Mesenchymal stem cell (in vitro differentiated cells and primary cell): ENCODE data around the gene ACSS1.

ENCODE experiments used
- DNase-seq: peaks from one replicate; pipeline ENCODE4 v3.0.0-alpha.2; 2013
- H2AFZ ChIP-seq: one replicate; pipeline ENCODE4 v1.6.1; 2013; ENCODE audit warnings: low read depth, mild to moderate bottlenecking, control low read depth, inconsistent platforms, low read length, moderate library complexity
- H2AK5ac ChIP-seq: 2 replicates; pipeline ENCODE4 v1.6.1; 2013; ENCODE audit warnings: low read length, moderate library complexity, mild to moderate bottlenecking, inconsistent platforms; ENCODE audit not compliant: severe bottlenecking
- H2BK120ac ChIP-seq: one replicate; pipeline ENCODE4 v1.6.1; 2013; ENCODE audit warnings: low read depth, mild to moderate bottlenecking, inconsistent platforms, low read length, moderate library complexity
- H2BK12ac ChIP-seq, 2 experiments: one replicate each; pipeline ENCODE4 v1.6.1; 2013; ENCODE audit warnings: inconsistent platforms in 2 of 2, low read length in 2 of 2, mild to moderate bottlenecking in 2 of 2, moderate library complexity in 2 of 2, control low read depth in 1 of 2
- H2BK15ac ChIP-seq: one replicate; pipeline ENCODE4 v1.6.1; 2013; ENCODE audit warnings: mild to moderate bottlenecking, low read depth, inconsistent platforms; ENCODE audit not compliant: poor library complexity, severe bottlenecking
- H2BK5ac ChIP-seq: 2 replicates; pipeline ENCODE4 v1.6.1; 2013; ENCODE audit warnings: low read depth, mild to moderate bottlenecking, low read length, control low read depth, inconsistent platforms; ENCODE audit not compliant: poor library complexity, severe bottlenecking
- H3K14ac ChIP-seq, 2 experiments: one replicate each; pipeline ENCODE4 v1.6.1; 2013; ENCODE audit warnings: inconsistent platforms in 2 of 2, low read length in 2 of 2, control low read depth in 1 of 2, mild to moderate bottlenecking in 1 of 2, moderate library complexity in 1 of 2
- H3K18ac ChIP-seq, 2 experiments: one replicate each; pipeline ENCODE4 v1.6.1; 2013; ENCODE audit warnings: inconsistent platforms in 2 of 2, low read length in 2 of 2, control low read depth in 1 of 2, low read depth in 1 of 2, mild to moderate bottlenecking in 1 of 2
- H3K23ac ChIP-seq, 2 experiments: one replicate each; pipeline ENCODE4 v1.6.1; 2013; ENCODE audit warnings: inconsistent platforms in 2 of 2, low read length in 2 of 2, mild to moderate bottlenecking in 2 of 2, moderate library complexity in 2 of 2, control low read depth in 1 of 2
- H3K27ac ChIP-seq: 2 replicates; pipeline ENCODE4 v1.5.1; 2013; ENCODE audit warnings: mild to moderate bottlenecking, moderate library complexity, low read length, control low read depth, inconsistent platforms; ENCODE audit not compliant: poor library complexity, severe bottlenecking
- H3K27me3 ChIP-seq, 2 experiments: 2 replicates each; pipeline versions ENCODE4 v1.6.1 to v1.7.0; 2013; ENCODE audit warnings: low read length in 2 of 2, mild to moderate bottlenecking in 2 of 2, moderate library complexity in 2 of 2, control low read depth in 1 of 2, inconsistent platforms in 1 of 2; ENCODE audit not compliant: control insufficient read depth in 1 of 2, insufficient read depth in 1 of 2
- H3K36me3 ChIP-seq, 2 experiments: 2 replicates each; pipeline versions ENCODE4 v1.6.1 to v1.7.0; 2013; ENCODE audit warnings: low read length in 2 of 2, control low read depth in 1 of 2, inconsistent platforms in 1 of 2, low read depth in 1 of 2, mild to moderate bottlenecking in 1 of 2; ENCODE audit not compliant: insufficient read depth in 2 of 2, control insufficient read depth in 1 of 2
- H3K4ac ChIP-seq, 2 experiments: one replicate each; pipeline ENCODE4 v1.6.1; 2013; ENCODE audit warnings: inconsistent platforms in 2 of 2, low read length in 2 of 2, mild to moderate bottlenecking in 2 of 2, moderate library complexity in 2 of 2, control low read depth in 1 of 2, low read depth in 1 of 2
- H3K4me1 ChIP-seq: 2 replicates; pipeline ENCODE4 v1.6.1; 2013; ENCODE audit warnings: low read depth, low read length, control low read depth; ENCODE audit not compliant: control insufficient read depth, insufficient read depth
- H3K4me2 ChIP-seq: 2 replicates; pipeline ENCODE4 v1.6.1; 2013; ENCODE audit warnings: low read length, mild to moderate bottlenecking, inconsistent platforms; ENCODE audit not compliant: poor library complexity, severe bottlenecking
- H3K4me3 ChIP-seq, 2 experiments: 2 replicates each; pipeline versions ENCODE4 v1.5.1 to v1.7.0; 2013; ENCODE audit warnings: low read length in 2 of 2, mild to moderate bottlenecking in 2 of 2, control low read depth in 1 of 2, low read depth in 1 of 2; ENCODE audit not compliant: insufficient read depth in 1 of 2
- H3K79me1 ChIP-seq: replicated peaks from 2 replicates; pipeline ENCODE4 v1.6.1; 2013; ENCODE audit warnings: mild to moderate bottlenecking, control low read depth, low read length, inconsistent platforms; ENCODE audit not compliant: poor library complexity, severe bottlenecking
- H3K9ac ChIP-seq: 2 replicates; pipeline ENCODE4 v1.7.0; 2013; ENCODE audit warnings: mild to moderate bottlenecking, low read length, moderate library complexity
- H3K9me3 ChIP-seq: 2 replicates; pipeline ENCODE4 v1.7.0; 2013; ENCODE audit warnings: mild to moderate bottlenecking, low read length; ENCODE audit not compliant: control insufficient read depth
- H4K8ac ChIP-seq: one replicate; pipeline ENCODE4 v1.6.1; 2013; ENCODE audit warnings: inconsistent platforms, mild to moderate bottlenecking, low read length, moderate library complexity
- H4K91ac ChIP-seq: one replicate; pipeline ENCODE4 v1.6.1; 2013; ENCODE audit warnings: mild to moderate bottlenecking, low read length, inconsistent platforms
- WGBS: methylation state at CpG from one replicate; pipeline ENCODE4 v1.1.7; 2013; ENCODE audit warnings: mixed read lengths; 5-methylcytosine and 5-hydroxymethylcytosine counted together

The ACSS1 gene

DNA sequence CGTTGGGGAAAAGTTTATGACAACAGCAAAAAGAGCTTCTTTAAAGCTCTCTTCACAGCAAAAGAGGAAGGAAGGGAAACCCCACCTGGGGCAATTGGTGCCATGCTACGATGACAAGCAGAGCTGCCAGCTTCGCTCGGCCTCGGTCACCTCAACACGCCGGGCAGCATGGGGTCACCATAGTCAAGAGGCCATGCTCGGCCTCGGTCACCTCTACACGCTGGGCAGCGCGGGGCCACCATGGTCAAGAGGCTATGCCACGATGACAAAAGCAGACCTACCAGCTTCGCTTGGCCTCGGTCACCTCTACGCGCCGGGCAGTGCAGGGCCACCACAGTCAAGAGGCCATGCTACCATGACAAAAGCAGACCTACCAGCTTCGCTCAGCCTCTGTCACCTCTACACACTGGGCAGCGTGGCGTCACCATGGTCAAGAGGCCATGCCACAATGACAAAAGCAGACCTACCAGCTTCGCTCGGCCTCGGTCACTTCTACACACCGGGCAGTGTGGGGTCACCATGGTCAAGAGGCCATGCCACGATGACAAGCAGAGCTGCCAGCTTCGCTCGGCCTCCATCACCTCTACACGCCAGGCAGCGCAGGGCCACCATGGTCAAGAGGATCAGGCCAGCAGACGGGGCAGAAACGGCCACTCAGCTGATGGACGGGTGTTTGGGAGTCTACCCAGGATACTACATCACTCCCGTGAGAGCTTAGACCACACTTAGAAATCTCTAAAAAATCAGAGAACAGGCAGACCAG, 77.5 kb downstream of the ACSS1 start:
- Histone ChIP-seq H3K14ac (no peak overlapping the region), H3K27me3 (no peaks in the 10 kb centered on the region), H3K27ac (no peak overlapping the region), H3K9me3 (peaks cover 4% of the 10 kb centered on the region), H4K91ac (no peak overlapping the region), H2AK5ac (no peak overlapping the region), H2BK120ac (no peak overlapping the region), H2BK15ac (no peak overlapping the region), H4K8ac (no peak overlapping the region), H3K9ac (no peak overlapping the region), H3K18ac (no peak overlapping the region), H3K79me1 (peaks cover 53% of the 10 kb centered on the region), H3K4me3 (no peak overlapping the region), H2BK12ac (no peak overlapping the region), H2AFZ (no peak overlapping the region), H2BK5ac (no peak overlapping the region), H3K4me2 (no peak overlapping the region), H3K36me3 (peaks cover 43 to 47% of the 10 kb centered on the region in 2 experiments), H3K4ac (no peak overlapping the region), H3K23ac (no peak overlapping the region), H3K4me1 (no peaks in the 10 kb centered on the region)
- DNase-seq: no peak
- WGBS: 97% methylated on average over 33 of the region's 34 CpGs

DNA sequence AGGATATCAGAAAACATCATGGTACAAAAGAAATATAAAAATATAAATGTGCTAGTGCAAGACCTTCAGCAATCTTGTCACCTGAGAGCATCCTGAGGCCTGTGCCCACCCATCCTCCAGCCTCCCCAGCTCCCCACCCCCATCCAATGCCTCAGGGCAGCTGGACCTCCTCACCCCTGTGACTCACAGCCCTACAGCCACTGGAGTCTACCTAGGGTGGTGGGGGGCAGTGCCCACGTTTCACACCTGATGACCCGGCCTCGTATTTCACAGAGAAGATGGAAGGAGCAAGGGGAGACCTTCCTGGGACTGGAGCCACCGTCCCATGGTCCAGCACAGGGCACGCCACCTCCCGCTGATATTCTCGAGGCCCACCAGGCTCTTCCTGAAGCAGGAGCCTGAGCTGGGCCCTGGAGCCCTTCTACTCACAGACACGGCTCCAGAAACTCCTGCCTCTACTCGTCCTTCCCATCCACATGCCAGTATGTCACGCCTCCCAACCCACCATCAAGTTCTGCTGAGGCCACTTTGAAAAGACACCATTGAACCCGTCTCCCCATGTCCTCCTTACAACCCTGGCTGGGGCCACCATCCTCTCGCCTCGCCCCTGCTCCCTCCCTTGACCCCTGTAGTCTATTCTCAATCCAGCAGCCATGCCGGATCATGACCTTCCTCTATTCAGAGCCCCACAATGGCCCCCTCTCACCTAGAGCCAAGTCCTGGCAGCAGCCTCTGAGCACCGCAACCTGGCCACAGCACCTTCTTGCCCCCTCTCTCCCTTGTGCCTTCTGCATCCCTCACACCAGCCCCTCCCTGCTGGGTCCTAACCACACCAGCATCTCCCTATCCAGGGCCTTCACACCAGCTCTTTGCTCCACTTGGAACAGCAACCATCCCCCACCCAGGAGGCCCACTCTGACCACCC, 78.6 kb downstream of the ACSS1 start:
- Histone ChIP-seq H3K18ac (no peak overlapping the region), H3K4me3 (no peak overlapping the region), H4K8ac (no peak overlapping the region), H3K4ac (no peak overlapping the region), H2AFZ (no peak overlapping the region), H2BK12ac (no peak overlapping the region), H3K23ac (no peak overlapping the region), H3K14ac (no peak overlapping the region), H3K36me3 (peaks cover 43 to 48% of the 10 kb centered on the region in 2 experiments), H3K27ac (no peak overlapping the region), H4K91ac (no peak overlapping the region), H3K4me2 (no peak overlapping the region), H2BK120ac (no peak overlapping the region), H2AK5ac (no peak overlapping the region), H3K79me1 (peaks cover 47% of the 10 kb centered on the region), H3K9ac (no peak overlapping the region), H3K4me1 (no peaks in the 10 kb centered on the region), H3K9me3 (peaks cover 4% of the 10 kb centered on the region), H3K27me3 (no peaks in the 10 kb centered on the region), H2BK5ac (no peak overlapping the region), H2BK15ac (no peak overlapping the region)
- WGBS: 96% methylated on average over 15 of the region's 15 CpGs
- DNase-seq: no peak

DNA sequence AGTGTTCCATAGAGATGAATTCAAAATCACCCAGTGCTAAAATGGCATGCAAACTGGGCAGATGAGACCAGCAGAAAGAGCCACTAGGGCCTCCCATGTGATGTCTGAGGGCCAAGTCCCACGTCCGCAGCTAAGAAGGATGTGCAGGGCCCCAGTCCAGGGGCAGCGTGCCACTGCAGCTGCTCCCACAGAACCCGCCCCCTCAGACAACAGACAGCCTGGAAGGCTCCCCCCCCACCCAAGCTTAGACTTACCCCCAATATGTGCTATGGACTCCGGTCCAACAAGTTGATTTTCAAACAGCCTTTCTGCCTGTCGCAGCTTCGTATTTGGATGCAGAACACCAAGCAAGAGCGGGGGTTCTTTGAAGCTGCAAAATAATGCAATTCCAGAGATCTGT, 79.4 kb downstream of the ACSS1 start:
- no peak for DNase-seq
- H3K4me3 ChIP-seq: no peak overlapping the region
- no peak overlapping the region for H3K4ac ChIP-seq
- peaks cover 40 to 50% of the 10 kb centered on the region in 2 experiments for H3K36me3 ChIP-seq
- H2BK15ac ChIP-seq: no peak overlapping the region
- H3K9ac ChIP-seq: no peak overlapping the region
- H3K14ac ChIP-seq: no peak overlapping the region
- H3K27ac ChIP-seq: no peak overlapping the region
- no peak overlapping the region for H4K8ac ChIP-seq
- no peaks in the 10 kb centered on the region for H3K4me1 ChIP-seq
- H3K9me3 ChIP-seq: peaks cover 4% of the 10 kb centered on the region
- no peak overlapping the region for H2AK5ac ChIP-seq
- H3K27me3 ChIP-seq: no peaks in the 10 kb centered on the region
- no peak overlapping the region for H3K4me2 ChIP-seq
- WGBS: 95% methylated on average over 8 of the region's 8 CpGs
- no peak overlapping the region for H3K18ac ChIP-seq
- H4K91ac ChIP-seq: no peak overlapping the region
- no peak overlapping the region for H3K23ac ChIP-seq
- H2BK12ac ChIP-seq: no peak overlapping the region
- H2BK5ac ChIP-seq: no peak overlapping the region
- H2AFZ ChIP-seq: no peak overlapping the region
- H3K79me1 ChIP-seq: peaks cover 43% of the 10 kb centered on the region
- no peak overlapping the region for H2BK120ac ChIP-seq

DNA sequence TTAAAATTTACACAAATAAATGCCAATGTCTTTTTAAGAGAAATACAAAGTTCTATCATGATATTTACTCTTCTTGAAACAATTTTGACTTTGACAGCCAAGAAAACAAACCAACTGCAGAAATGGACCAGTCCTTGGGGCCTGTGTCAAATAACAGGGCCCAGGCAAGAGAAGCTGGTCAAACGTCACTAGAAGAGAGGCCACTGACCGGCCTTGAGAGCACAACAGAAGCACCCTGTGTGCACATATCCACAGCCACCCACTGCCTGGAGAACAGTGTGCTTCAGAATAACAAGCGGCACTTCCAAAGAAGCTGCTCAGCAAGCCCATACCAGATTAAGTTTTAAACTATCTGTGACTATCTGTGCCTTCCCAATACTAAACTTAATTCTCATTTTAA, 80.1 kb downstream of the ACSS1 start:
- Histone ChIP-seq H2BK120ac (no peak overlapping the region), H3K79me1 (peaks cover 44% of the 10 kb centered on the region), H2BK12ac (no peak overlapping the region), H4K91ac (no peak overlapping the region), H3K4me1 (no peaks in the 10 kb centered on the region), H3K14ac (no peak overlapping the region), H2AK5ac (no peak overlapping the region), H3K4me3 (no peak overlapping the region), H3K36me3 (peaks cover 44 to 50% of the 10 kb centered on the region in 2 experiments), H3K9ac (no peak overlapping the region), H3K27me3 (no peaks in the 10 kb centered on the region), H3K4ac (no peak overlapping the region), H3K27ac (no peak overlapping the region), H3K18ac (no peak overlapping the region), H2BK5ac (no peak overlapping the region), H3K4me2 (no peak overlapping the region), H3K9me3 (peaks cover 4% of the 10 kb centered on the region), H4K8ac (no peak overlapping the region), H3K23ac (no peak overlapping the region), H2AFZ (no peak overlapping the region), H2BK15ac (no peak overlapping the region)
- no peak for DNase-seq
- WGBS: 96% methylated on average over 3 of the region's 3 CpGs
